Raji (cell line): ENCODE results near the gene LNPEP.

Experiments used
- POLR2A ChIP-seq: IDR thresholded peaks from 2 replicates; pipeline ENCODE4 v1.6.1; 2011; ENCODE audit warnings: low read depth, low read length, control low read depth; ENCODE audit not compliant: insufficient read depth

LNPEP gene

GRCh38 chr5:96997265-96997859 lies 61.5 kb downstream of the LNPEP start:
- no peak for TF ChIP-seq POLR2A

GRCh38 chr5:96999856-97000255 lies 64.0 kb downstream of the LNPEP start:
- no peak for TF ChIP-seq POLR2A

- TF ChIP-seq POLR2A = no peak
Observed at GRCh38 chr5:97000391-97000790, 64.5 kb downstream of the LNPEP start.

DNA sequence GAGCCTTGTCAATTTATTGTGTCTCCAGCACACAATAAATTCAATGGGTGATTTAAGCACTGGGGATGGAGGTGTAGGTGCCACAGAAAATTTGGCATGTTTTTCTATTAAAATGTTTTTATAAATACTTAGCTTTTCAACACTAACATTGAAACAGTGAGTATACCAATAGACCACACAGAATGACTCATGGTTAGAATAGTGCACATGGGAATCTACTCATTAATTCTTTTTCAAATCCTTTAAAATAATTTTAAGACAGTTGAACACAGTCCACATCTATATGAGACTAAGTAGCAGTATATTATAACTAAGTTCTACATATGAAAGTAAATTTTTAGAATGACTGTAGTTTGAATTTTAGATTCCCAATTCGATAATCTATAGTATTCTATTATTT lies 67.1 kb downstream of the LNPEP start:
- no peak for TF ChIP-seq POLR2A

DNA sequence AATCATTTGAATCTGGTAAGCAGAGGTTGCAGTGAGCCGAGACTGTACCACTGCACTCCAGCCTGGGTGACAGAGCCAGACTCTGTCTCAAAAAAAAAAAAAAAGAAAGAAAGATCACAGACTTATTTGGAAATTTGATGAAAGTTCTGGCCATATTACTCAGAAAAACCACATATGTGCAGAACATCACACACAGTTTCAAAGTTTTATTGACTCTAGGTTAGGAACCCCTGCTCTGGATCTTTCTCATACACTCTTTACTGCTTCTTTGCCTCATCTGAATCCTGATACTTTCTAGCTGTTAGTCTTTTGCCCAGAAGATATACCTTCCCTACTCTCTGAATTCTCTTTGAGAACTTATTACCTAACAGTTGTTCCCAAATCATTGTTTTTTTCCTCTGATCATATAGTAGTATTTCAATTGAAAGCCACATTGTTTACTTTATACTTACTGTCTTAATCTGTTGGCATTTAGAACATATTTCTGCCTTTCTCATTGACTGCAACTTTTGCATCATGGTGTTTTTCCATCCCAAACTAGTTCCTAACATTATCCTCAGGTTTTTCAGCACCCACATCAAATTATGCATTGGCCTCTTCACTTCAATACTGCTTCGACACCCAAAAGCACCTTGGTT lies 68.7 kb downstream of the LNPEP start:
- no peak for TF ChIP-seq POLR2A

DNA sequence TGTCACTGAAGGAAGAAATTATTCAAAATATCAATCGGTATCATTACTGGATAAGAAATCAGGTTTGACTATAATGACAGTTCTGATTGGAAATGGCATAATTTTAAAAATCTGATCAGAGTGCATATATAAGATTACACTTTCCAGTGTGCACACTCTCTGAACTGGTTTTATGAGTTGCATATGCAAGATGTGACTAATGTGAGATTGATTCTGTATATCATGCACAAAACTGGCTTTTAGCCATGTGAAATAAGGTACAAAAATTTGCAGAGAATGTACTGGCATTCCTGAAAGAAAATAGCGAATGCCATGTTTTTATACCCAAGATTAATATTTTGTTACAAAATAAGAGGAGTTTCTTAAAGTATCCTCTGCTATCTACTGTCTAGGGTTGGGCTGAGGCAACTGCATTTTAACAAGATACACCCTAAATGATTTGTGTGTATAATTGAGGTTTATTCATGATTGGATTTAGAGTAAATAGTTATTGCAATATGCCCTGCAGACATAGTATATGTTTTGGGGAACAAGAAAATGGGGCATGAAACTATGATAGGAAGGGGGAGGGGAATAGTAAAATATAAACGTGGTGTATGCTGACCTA lies 70.7 kb downstream of the LNPEP start:
- TF ChIP-seq POLR2A = no peak

DNA sequence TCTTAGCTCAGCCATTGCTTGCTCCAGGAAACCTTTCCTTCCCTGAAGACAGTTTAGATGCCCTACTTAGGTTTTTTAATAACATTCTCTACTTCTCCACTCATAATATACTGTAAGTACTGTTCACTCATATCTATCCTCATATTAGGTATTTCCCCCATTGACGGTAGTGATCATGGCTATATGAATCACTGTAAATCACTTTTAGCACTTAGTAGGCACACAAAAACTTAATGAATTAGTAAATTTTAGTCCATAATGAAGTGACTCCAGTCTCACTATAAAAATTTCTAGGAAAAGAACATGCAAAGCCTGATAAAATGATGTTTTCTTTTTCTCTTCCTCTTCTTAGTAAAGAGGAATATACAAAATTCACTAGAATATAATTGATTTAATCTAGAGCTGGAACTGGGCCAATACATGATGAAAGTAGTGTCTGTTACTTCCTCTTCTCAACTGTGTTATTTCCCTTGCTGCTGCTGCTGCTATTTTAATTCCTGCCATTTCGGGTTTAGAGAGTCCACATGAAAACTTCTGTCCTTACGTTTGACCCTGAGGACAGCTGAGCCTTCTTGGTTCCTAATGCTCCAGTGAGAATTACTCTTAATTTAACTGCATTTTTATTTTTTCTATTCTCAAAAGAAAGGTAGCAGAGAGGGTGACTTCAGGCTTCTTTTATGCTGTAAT lies 73.5 kb downstream of the LNPEP start:
- no peak for TF ChIP-seq POLR2A

- TF ChIP-seq POLR2A = no peak
Observed at GRCh38 chr5:97009921-97010320, 74.0 kb downstream of the LNPEP start.

DNA sequence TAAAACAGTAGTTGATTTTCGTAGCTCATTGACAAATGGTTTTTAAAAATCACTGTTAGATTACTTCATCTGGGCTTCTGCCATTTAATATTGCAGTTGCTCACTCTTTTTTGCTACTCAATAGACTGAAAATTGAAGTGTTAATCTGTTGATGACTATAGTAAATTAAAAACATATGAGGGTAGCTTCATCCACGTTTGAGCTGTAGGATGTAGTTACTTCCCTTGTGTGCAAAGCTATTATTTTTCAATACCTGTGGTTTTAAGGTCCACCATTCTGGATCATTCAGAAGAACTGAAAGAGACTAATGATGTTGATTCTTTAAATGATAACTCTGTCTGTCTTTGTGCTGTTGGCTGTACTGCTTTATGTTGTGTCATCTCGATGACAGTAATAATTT lies 74.7 kb downstream of the LNPEP start:
- no peak for TF ChIP-seq POLR2A

DNA sequence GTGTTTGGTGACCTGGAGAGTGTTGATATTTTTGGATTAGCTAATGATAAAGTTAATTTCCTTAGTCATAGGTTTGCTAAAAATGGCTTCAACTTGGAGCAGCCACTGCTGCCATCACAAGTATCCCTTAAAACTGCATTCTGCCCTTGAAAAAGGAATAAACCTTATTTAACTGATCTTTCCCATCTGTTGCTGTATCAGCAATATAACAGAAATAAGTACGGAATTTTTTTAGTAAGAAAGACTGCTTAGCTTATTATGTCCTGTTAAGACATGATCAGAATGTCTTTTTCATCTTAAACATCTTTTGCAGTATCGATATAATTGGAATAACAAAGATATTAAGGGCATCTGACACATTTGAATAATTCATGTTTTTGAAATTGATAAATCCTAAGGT lies 75.7 kb downstream of the LNPEP start:
- TF ChIP-seq POLR2A = no peak

DNA sequence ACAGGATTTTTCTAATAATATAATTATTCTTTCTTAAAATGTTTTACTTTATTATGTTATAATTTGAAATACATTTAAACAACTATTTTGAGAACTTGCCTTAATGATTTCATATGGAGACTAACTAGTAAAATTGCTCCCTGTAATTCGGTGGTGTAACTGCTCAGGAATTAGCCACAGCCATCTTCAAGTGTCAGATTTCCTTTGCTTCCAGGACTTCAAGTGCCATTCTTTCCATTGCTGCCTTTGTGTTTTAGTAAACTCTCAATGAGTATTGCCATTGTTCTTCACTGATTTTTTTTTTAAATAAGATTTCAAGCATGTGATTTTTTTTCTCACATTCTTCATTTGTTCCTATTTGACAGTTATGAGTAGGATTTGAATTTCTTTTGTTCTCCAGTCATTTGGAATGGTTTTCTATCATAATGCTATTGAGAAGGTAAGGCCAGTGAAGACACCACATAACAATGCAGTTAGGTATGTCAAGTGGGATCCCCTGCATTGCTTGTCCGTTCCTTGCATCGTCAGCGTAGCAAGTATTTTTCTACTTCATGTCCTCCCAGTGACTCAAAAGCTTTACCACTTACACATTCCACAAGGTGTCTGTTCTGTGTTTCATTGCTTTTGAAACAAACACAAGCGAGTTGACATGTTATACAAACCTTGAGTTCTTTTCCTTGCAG lies 83.7 kb downstream of the LNPEP start:
- no peak for TF ChIP-seq POLR2A

DNA sequence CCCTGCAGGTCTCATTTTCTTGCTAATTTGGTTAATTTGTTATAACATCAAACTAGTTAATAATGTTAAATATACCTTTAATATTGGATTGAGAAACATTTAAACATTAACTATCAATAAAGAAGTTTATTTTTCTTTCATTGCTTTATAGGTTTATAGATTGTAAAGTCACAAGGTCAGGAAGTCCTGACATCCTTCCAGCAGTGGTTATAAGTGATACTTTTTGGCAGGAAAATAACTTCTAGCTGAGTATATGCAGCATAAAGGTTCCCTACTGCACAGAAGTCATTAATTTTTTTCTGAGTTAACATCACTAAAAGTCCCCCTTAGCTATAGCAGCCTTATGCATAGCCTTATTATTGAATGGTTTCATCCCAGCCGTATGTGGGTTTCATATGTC lies 85.5 kb downstream of the LNPEP start:
- no peak for TF ChIP-seq POLR2A

GRCh38 chr5:97022898-97023297 lies 87.0 kb downstream of the LNPEP start:
- TF ChIP-seq POLR2A = no peak

DNA sequence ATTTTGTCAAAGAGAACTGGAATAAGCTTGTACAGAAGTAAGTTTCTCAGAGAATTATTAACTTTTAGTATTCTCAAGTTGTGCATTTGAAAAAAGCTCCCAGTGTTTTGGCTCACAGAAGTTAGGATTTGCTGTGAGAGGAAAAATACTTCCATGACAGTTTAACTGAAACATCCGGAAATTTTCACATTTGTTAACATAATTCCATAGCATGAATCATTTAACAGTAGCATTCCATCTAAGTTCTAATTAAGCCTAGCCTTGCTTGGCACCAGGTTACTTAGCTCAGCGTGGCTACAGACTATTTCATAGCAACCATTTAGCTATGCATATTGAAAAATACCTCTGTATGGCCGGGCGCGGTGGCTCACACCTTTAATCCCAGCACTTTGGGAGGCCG lies 90.8 kb downstream of the LNPEP start:
- TF ChIP-seq POLR2A = no peak

- no peak for TF ChIP-seq POLR2A
Observed at GRCh38 chr5:97037819-97038218, 101.9 kb downstream of the LNPEP start.
